Psoas muscle (tissue), 8 donors: ENCODE results near the gene SIPA1L3. TPM values are rescaled to one million over a fixed set of nuclear protein-coding genes. Genes with fewer than 3 reads are reported as not detected.

Experiments
- ATAC-seq, 4 donors: fragments of 200-7000 bp; cut with Tn5 transposase; one replicate each; pipeline ENCODE4 v1.9.1; 2020; ENCODE audit warnings: moderate library complexity in 3 of 4, mild to moderate bottlenecking in 2 of 4
- DNase-seq, 2 donors: peaks; one replicate each; pipeline ENCODE4 v3.0.0-alpha.2; 2020
- H3K27ac ChIP-seq: fragments of 200-600 bp; one replicate; pipeline ENCODE4 v1.8.0; 2022
- H3K27me3 ChIP-seq, 3 donors: fragments of 200-600 bp in 1 of 3; one replicate each; pipeline versions ENCODE4 v1.6.1 to v1.8.0; 2013 to 2022; ENCODE audit warnings: low read length in 2 of 3, mild to moderate bottlenecking in 2 of 3, moderate library complexity in 1 of 3; ENCODE audit not compliant: insufficient read depth in 3 of 3
- H3K36me3 ChIP-seq, 2 donors: fragments of 200-600 bp in 1 of 2; one replicate each; pipeline versions ENCODE4 v1.6.1 to v1.8.0; 2013 to 2022; ENCODE audit warnings: low read depth in 1 of 2, mild to moderate bottlenecking in 1 of 2, moderate library complexity in 1 of 2; ENCODE audit not compliant: insufficient read depth in 1 of 2
- H3K4me1 ChIP-seq: fragments of 200-600 bp; one replicate; pipeline ENCODE4 v1.8.0; 2022
- H3K4me3 ChIP-seq: fragments of 200-600 bp; one replicate; pipeline ENCODE4 v1.8.0; 2022; ENCODE audit warnings: mild to moderate bottlenecking
- H3K9me3 ChIP-seq: fragments of 200-600 bp; one replicate; pipeline ENCODE4 v1.8.0; 2022
- CTCF ChIP-seq: fragments of 200-600 bp; IDR thresholded peaks from one replicate; pipeline ENCODE4 v1.8.0; 2022; ENCODE audit warnings: antibody characterized with exemption
- WGBS, 3 donors: extraction: QIAGEN DNeasy Blood & Tissue Kit; methylation state at CpG; one replicate each; pipeline versions ENCODE4 v1.1.6 to v1.1.7; 2013; 5-methylcytosine and 5-hydroxymethylcytosine counted together
- intact Hi-C, 2 donors: fragments of 100-400 bp; cut with DNase I; formaldehyde crosslinking; loops; one replicate each; pipeline versions ENCODE4 v1.11.0 to v1.14.2; 2022
- polyA plus RNA-seq, 3 donors: library from polyadenylated mRNA; stranded (reverse); fragments of 200-250 nt; gene quantifications; one replicate each; pipeline ENCODE4 v1.2.3, GENCODE V29; 2013
- total RNA-seq, 4 donors: library from RNA; stranded (reverse); fragmentation: NEBNext Ultra II Directional in 2 of 4; extraction: Animal tissue kit (Norgen Biotek cat#: 25700) in 2 of 4; gene quantifications; one replicate each; pipeline versions ENCODE4 v1.2.1 to v1.2.4, GENCODE V29; 2021 to 2023
- donor health status: healthy with polysubstance abuse.
- donor health status: DM: no; HTN: no; CAD: no; lungs with moderate emphysema.
- donor health status: Bipolar disorder and iron deficiency.
- donor health status: healthy.
- donor health status: DM: yes; HTN: yes; CAD: no.
- donor health status: DM: no; HTN: no; CAD: no.
- donor health status: DM: no; HTN: no; CAD: no.
- donor health status: DM: yes; HTN: yes; CAD: no.

SIPA1L3 gene
- total and polyA plus RNA-seq, 7 donors: 2.9 to 28.2 (median 8.3) TPM

GRCh38 chr19:38101723-38102122 lies 194.7 kb downstream of the SIPA1L3 start:
- Histone ChIP-seq H3K27ac (no peak overlapping the region), H3K36me3 (peaks cover 0 to 62% of the 10 kb centered on the region in 2 donors), H3K4me3 (no peak overlapping the region), H3K27me3 (no peaks in the 10 kb centered on the region), H3K9me3 (no peaks in the 10 kb centered on the region), H3K4me1 (no peaks in the 10 kb centered on the region)
- intact Hi-C loops: no loop called here
- WGBS, 3 donors: 94 to 97% (median 96%) methylated on average over 10 of the region's 10 CpGs
- DNase-seq (no peak), ATAC-seq (no peak)
- TF ChIP-seq CTCF: no peak

- no peak for TF ChIP-seq CTCF
- no peak for ATAC-seq
- Histone ChIP-seq H3K27ac (no peak overlapping the region), H3K36me3 (peaks cover 0 to 79% of the 10 kb centered on the region in 2 donors), H3K4me1 (no peaks in the 10 kb centered on the region), H3K27me3 (no peaks in the 10 kb centered on the region), H3K9me3 (no peaks in the 10 kb centered on the region), H3K4me3 (no peak overlapping the region)
- intact Hi-C loops: no loop called here
- no peak for DNase-seq
- WGBS, 3 donors: 93 to 94% (median 94%) methylated on average over 4 of the region's 4 CpGs
These were observed 198.6 kb downstream of the SIPA1L3 start for GRCh38 chr19:38105574-38105973.

GRCh38 chr19:38107129-38107528 lies 200.1 kb downstream of the SIPA1L3 start:
- no peak for ATAC-seq
- no peaks in the 10 kb centered on the region for H3K9me3 ChIP-seq
- TF ChIP-seq CTCF: no peak
- H3K27ac ChIP-seq: no peak overlapping the region
- DNase-seq: no peak
- no peaks in the 10 kb centered on the region for H3K27me3 ChIP-seq
- WGBS, 3 donors: 71 to 87% (median 78%) methylated on average over 4 of the region's 4 CpGs
- peaks cover 3 to 75% of the 10 kb centered on the region in 2 donors for H3K36me3 ChIP-seq
- no peak overlapping the region for H3K4me3 ChIP-seq
- intact Hi-C loops: no loop called here
- no peaks in the 10 kb centered on the region for H3K4me1 ChIP-seq

GRCh38 chr19:38111898-38112297 lies 204.9 kb downstream of the SIPA1L3 start:
- 96 to 99% (median 97%) methylated on average over 9 of the region's 9 CpGs for WGBS, 3 donors
- H3K9me3 ChIP-seq: no peaks in the 10 kb centered on the region
- H3K4me1 ChIP-seq: no peaks in the 10 kb centered on the region
- intact Hi-C loops: no loop called here
- no peak overlapping the region for H3K4me3 ChIP-seq
- TF ChIP-seq CTCF: no peak
- ATAC-seq (no peak), DNase-seq (no peak)
- peaks cover 3 to 55% of the 10 kb centered on the region in 2 donors for H3K36me3 ChIP-seq
- H3K27ac ChIP-seq: no peak overlapping the region
- H3K27me3 ChIP-seq: no peaks in the 10 kb centered on the region

- DNase-seq: no peak
These were observed 207.6 kb downstream of the SIPA1L3 start for GRCh38 chr19:38114651-38115050.

More at GRCh38 chr19:38114651-38115050, 207.6 kb downstream of the SIPA1L3 start:
- Histone ChIP-seq H3K4me3 (no peak overlapping the region), H3K4me1 (no peaks in the 10 kb centered on the region), H3K27me3 (no peaks in the 10 kb centered on the region), H3K36me3 (peaks cover 7 to 38% of the 10 kb centered on the region in 2 donors), H3K27ac (no peak overlapping the region), H3K9me3 (no peaks in the 10 kb centered on the region)
- WGBS, 3 donors: 91 to 94% (median 94%) methylated on average over 12 of the region's 12 CpGs
- intact Hi-C loops: no loop called here
- ATAC-seq: no peak
- TF ChIP-seq CTCF: no peak
